ENCODE results near the gene HECA. TPM values are rescaled to one million over a fixed set of nuclear protein-coding genes. Genes with fewer than 3 reads are reported as not detected.
"Not testable (repeated sequence)": the region's sequence is repeated elsewhere in the genome, so short reads cannot be mapped to it uniquely, and the experiment has no call there.

HECA gene
- total RNA-seq, 2 donors from 2014 or later, result 172 to 197 TPM

- H3K36me3 Mint-ChIP-seq (ENCODE audit: low read depth); H3K4me1 Mint-ChIP-seq; DNase-seq; H3K27me3 Mint-ChIP-seq; H3K4me3 Mint-ChIP-seq; H3K27ac Mint-ChIP-seq; ATAC-seq; H3K9me3 ChIP-seq (ENCODE audit: control insufficient read depth, low read length, poor library complexity, severe bottlenecking): not testable (repeated sequence)
Measured at GRCh38 chr6:139210766-139211165, 75.9 kb downstream of the HECA start.

GRCh38 chr6:139212460-139212859 is 77.6 kb downstream of the HECA start:
- not testable (repeated sequence) for ATAC-seq; H3K4me3 Mint-ChIP-seq; H3K4me1 Mint-ChIP-seq; H3K9me3 ChIP-seq (ENCODE audit: control insufficient read depth, low read length, poor library complexity, severe bottlenecking); DNase-seq; H3K27ac Mint-ChIP-seq; H3K36me3 Mint-ChIP-seq (ENCODE audit: low read depth); H3K27me3 Mint-ChIP-seq

- Mint-ChIP-seq H3K36me3 (ENCODE audit: low read depth) (no peaks in the 10 kb centered on the region), H3K27ac (peak overlapping the region; percentile 86), H3K27me3 (no peaks in the 10 kb centered on the region), H3K4me1 (peaks cover 11% of the 10 kb centered on the region), H3K4me3 (peak overlapping the region; percentile 57)
- ATAC-seq (peak; percentile 99), DNase-seq (peak; percentile 25 to 54 (median 32))
- H3K9me3 ChIP-seq (ENCODE audit: control insufficient read depth, low read length, poor library complexity, severe bottlenecking), result no peaks in the 10 kb centered on the region
Measured at GRCh38 chr6:139219271-139219729, 84.4 kb downstream of the HECA start.

- H3K4me3 Mint-ChIP-seq, result no peak overlapping the region
- peaks cover 11% of the 10 kb centered on the region for H3K4me1 Mint-ChIP-seq
- peak overlapping the region; percentile 86 for H3K27ac Mint-ChIP-seq
- DNase-seq (no peak), ATAC-seq (no peak)
- H3K9me3 ChIP-seq (ENCODE audit: control insufficient read depth, low read length, poor library complexity, severe bottlenecking), result no peaks in the 10 kb centered on the region
- H3K27me3 Mint-ChIP-seq, result no peaks in the 10 kb centered on the region
- no peaks in the 10 kb centered on the region for H3K36me3 Mint-ChIP-seq (ENCODE audit: low read depth)
Measured at GRCh38 chr6:139219746-139220145, 84.9 kb downstream of the HECA start.

GRCh38 chr6:139228387-139228786 is 93.5 kb downstream of the HECA start:
- H3K4me1 Mint-ChIP-seq, result peaks cover 11% of the 10 kb centered on the region

More at GRCh38 chr6:139228387-139228786, 93.5 kb downstream of the HECA start:
- ATAC-seq; H3K36me3 Mint-ChIP-seq (ENCODE audit: low read depth); DNase-seq; H3K4me3 Mint-ChIP-seq; H3K27ac Mint-ChIP-seq; H3K9me3 ChIP-seq (ENCODE audit: control insufficient read depth, low read length, poor library complexity, severe bottlenecking); H3K27me3 Mint-ChIP-seq: not testable (repeated sequence)

Other genes with a start within 250 kb of the HECA start
- gene REPS1, start 146.8 kb upstream of the HECA start, total RNA-seq, result 10 to 100 TPM; 73.4 to 88.6 TPM
- 10 to 100 TPM; 46.0 to 64.4 TPM for gene ABRACL, start 106.3 kb upstream of the HECA start, total RNA-seq
- gene TXLNB, start 156.9 kb downstream of the HECA start, total RNA-seq, result under 1 TPM; 0.42 to 0.52 TPM
- gene CITED2, start 239.6 kb downstream of the HECA start, total RNA-seq, result 100 to 1,000 TPM; 156 to 170 TPM